Measurements from ENCODE around the gene KCNMB2. TPM values are rescaled to one million over a fixed set of nuclear protein-coding genes. Genes with fewer than 3 reads are reported as not detected.

KCNMB2 gene
- polyA plus RNA-seq, 1 of the 3 experiments (the other 2 are of a cell fraction): not detected

DNA sequence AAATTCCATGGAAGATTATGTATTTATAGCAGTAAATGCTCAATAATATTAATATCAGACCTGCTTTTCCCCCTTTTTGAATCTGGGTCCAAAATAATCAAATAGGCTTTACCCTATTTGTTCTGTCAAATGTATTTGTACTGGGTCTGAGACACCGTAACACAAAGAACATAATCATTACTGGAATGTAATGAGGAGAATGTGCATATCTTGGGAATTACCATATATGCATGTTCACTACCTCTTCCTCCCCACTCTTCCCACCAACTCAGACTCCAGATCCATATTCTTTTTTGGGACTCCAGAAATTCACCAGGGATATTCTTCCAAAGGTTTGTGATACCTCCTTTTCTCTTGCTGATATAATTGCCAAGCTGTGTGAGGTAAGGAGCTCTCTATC, 237.1 kb downstream of the KCNMB2 start:
- H3K36me3 ChIP-seq (replicated peaks in 1 of 2; ENCODE audit: control insufficient read depth in 1 of 2, insufficient read depth in 2 of 2, low read length in 1 of 2): no peaks in the 10 kb centered on the region
- H3K4me3 ChIP-seq (ENCODE audit: low read depth in 2 of 2, low read length in 1 of 2): no peak overlapping the region
- no peaks in the 10 kb centered on the region for H3K9me2 ChIP-seq
- H3K9me3 ChIP-seq: no peaks in the 10 kb centered on the region
- DNase-seq: no peak
- ChIA-PET POLR2A (no interaction called here), CTCF (no interaction called here)
- TF ChIP-seq FOSL2 (IDR thresholded peaks at IDR 0.05; ENCODE audit: borderline replicate concordance, low read depth): no peak
- no peak for TF ChIP-seq MEF2A (IDR thresholded peaks at IDR 0.05; ENCODE audit: borderline replicate concordance, low read depth)
- TF ChIP-seq, protein P1, sequence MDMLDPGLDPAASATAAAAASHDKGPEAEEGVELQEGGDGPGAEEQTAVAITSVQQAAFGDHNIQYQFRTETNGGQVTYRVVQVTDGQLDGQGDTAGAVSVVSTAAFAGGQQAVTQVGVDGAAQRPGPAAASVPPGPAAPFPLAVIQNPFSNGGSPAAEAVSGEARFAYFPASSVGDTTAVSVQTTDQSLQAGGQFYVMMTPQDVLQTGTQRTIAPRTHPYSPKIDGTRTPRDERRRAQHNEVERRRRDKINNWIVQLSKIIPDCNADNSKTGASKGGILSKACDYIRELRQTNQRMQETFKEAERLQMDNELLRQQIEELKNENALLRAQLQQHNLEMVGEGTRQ (IDR thresholded peaks at IDR 0.05; ENCODE audit: borderline replicate concordance, low read depth, low read length): no peak
- TF ChIP-seq TEAD4 (IDR thresholded peaks at IDR 0.05; ENCODE audit: borderline replicate concordance, insufficient read depth): no peak
- TF ChIP-seq CHD2 (IDR thresholded peaks at IDR 0.05; ENCODE audit: low read length, partially characterized antibody): no peak
- TF ChIP-seq, protein P2, sequence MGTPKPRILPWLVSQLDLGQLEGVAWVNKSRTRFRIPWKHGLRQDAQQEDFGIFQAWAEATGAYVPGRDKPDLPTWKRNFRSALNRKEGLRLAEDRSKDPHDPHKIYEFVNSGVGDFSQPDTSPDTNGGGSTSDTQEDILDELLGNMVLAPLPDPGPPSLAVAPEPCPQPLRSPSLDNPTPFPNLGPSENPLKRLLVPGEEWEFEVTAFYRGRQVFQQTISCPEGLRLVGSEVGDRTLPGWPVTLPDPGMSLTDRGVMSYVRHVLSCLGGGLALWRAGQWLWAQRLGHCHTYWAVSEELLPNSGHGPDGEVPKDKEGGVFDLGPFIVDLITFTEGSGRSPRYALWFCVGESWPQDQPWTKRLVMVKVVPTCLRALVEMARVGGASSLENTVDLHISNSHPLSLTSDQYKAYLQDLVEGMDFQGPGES (IDR thresholded peaks at IDR 0.05; ENCODE audit: low read depth, low read length): no peak
- no peak for TF ChIP-seq MXI1 (IDR thresholded peaks at IDR 0.05; ENCODE audit: low read depth, low read length)
- no peak for TF ChIP-seq NRF1 (IDR thresholded peaks at IDR 0.05; ENCODE audit: low read depth, low read length)
- TF ChIP-seq, protein P3, sequence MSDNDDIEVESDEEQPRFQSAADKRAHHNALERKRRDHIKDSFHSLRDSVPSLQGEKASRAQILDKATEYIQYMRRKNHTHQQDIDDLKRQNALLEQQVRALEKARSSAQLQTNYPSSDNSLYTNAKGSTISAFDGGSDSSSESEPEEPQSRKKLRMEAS (IDR thresholded peaks at IDR 0.05; ENCODE audit: low read depth): no peak
- no peak for TF ChIP-seq GABPA (IDR thresholded peaks at IDR 0.05; ENCODE audit: low read depth)
- TF ChIP-seq RCOR1 (IDR thresholded peaks at IDR 0.05; ENCODE audit: low read length): no peak
- TF ChIP-seq TAF1 (IDR thresholded peaks at IDR 0.05; ENCODE audit: borderline replicate concordance, low read depth, low read length): no peak
- TF ChIP-seq FOXM1 (IDR thresholded peaks at IDR 0.05; ENCODE audit: low read depth): no peak
- TF ChIP-seq RAD21 (IDR thresholded peaks at IDR 0.05; ENCODE audit: low read length): no peak
- TF ChIP-seq EZH2phosphoT487 (IDR thresholded peaks at IDR 0.05; ENCODE audit: borderline replicate concordance, low read depth): no peak
- H3K4me2 ChIP-seq: no peak overlapping the region
- no peaks in the 10 kb centered on the region for H3F3A ChIP-seq (replicated peaks; ENCODE audit: insufficient read depth)
- H4K20me1 ChIP-seq (ENCODE audit: insufficient read depth): no peaks in the 10 kb centered on the region
- WGBS (ENCODE audit: low lambda C conversion rate): 52% methylated on average over 1 of the region's 1 CpG
- no peak overlapping the region for H2AFZ ChIP-seq (ENCODE audit: low read depth)
- no peaks in the 10 kb centered on the region for H3K79me2 ChIP-seq (ENCODE audit: insufficient read depth)
- H3K9ac ChIP-seq: no peak overlapping the region
- H3K27me3 ChIP-seq (ENCODE audit: insufficient read depth): no peaks in the 10 kb centered on the region
- no peak overlapping the region for H3K27ac ChIP-seq (ENCODE audit: low read depth in 2 of 2, low read length in 1 of 2)
- H3K4me1 ChIP-seq (ENCODE audit: control insufficient read depth in 1 of 2, insufficient read depth in 2 of 2, low read depth in 1 of 2, low read length in 1 of 2): no peaks in the 10 kb centered on the region

DNA sequence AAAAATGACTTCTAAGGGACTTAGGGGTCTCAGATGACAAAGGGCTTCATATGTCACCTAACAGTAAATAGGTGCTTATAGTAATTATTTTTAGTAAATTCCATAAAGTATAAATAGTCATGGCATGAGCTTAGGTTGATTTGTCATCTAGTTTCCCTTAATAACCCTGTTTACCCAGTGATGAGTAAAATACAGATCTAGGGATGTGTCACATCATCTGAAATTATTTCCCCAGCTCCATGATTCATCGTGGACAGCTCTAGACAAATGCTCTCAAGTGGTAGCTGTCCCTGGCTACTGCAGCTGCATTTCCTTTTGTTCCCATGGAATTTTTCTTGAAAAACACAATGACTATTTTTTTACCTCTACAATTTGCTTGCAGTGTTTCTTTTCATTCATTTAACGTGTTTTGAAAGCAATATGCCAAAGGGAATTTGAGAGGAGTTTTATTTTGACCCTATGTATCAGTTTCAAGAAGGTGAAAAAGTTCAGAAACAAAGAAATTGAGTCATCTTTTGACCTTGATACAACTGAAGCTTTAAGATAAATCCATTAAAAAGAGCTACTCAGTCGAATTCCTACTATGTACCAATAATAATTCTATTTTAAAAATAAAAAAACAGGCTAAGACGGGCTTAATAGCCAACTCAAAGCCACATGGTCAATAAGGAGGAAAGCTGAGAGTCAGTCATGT, 241.6 kb downstream of the KCNMB2 start:
- Histone ChIP-seq H3K9me3 (no peaks in the 10 kb centered on the region), H3K79me2 (ENCODE audit: insufficient read depth) (no peaks in the 10 kb centered on the region), H3K4me3 (ENCODE audit: low read depth in 2 of 2, low read length in 1 of 2) (no peak overlapping the region), H3K4me1 (ENCODE audit: control insufficient read depth in 1 of 2, insufficient read depth in 2 of 2, low read depth in 1 of 2, low read length in 1 of 2) (no peaks in the 10 kb centered on the region), H3K27me3 (ENCODE audit: insufficient read depth) (no peaks in the 10 kb centered on the region), H3K27ac (ENCODE audit: low read depth in 2 of 2, low read length in 1 of 2) (no peak overlapping the region), H2AFZ (ENCODE audit: low read depth) (no peak overlapping the region), H3K4me2 (no peak overlapping the region), H4K20me1 (ENCODE audit: insufficient read depth) (no peaks in the 10 kb centered on the region), H3K9ac (no peak overlapping the region), H3K36me3 (replicated peaks in 1 of 2; ENCODE audit: control insufficient read depth in 1 of 2, insufficient read depth in 2 of 2, low read length in 1 of 2) (no peaks in the 10 kb centered on the region), H3F3A (replicated peaks; ENCODE audit: insufficient read depth) (no peaks in the 10 kb centered on the region), H3K9me2 (no peaks in the 10 kb centered on the region)
- WGBS (ENCODE audit: low lambda C conversion rate): 12% methylated on average over 4 of the region's 4 CpGs
- DNase-seq: no peak
- ChIA-PET POLR2A (no interaction called here), CTCF (interaction anchor here (1.0 kb wide), 1 partner anchor 15 kb away, joined by 4 read pairs; no protein-coding TSS in a partner anchor)
- no peak for TF ChIP-seq MXI1 (IDR thresholded peaks at IDR 0.05; ENCODE audit: low read depth, low read length)
- no peak for TF ChIP-seq GABPA (IDR thresholded peaks at IDR 0.05; ENCODE audit: low read depth)
- TF ChIP-seq, protein P4, sequence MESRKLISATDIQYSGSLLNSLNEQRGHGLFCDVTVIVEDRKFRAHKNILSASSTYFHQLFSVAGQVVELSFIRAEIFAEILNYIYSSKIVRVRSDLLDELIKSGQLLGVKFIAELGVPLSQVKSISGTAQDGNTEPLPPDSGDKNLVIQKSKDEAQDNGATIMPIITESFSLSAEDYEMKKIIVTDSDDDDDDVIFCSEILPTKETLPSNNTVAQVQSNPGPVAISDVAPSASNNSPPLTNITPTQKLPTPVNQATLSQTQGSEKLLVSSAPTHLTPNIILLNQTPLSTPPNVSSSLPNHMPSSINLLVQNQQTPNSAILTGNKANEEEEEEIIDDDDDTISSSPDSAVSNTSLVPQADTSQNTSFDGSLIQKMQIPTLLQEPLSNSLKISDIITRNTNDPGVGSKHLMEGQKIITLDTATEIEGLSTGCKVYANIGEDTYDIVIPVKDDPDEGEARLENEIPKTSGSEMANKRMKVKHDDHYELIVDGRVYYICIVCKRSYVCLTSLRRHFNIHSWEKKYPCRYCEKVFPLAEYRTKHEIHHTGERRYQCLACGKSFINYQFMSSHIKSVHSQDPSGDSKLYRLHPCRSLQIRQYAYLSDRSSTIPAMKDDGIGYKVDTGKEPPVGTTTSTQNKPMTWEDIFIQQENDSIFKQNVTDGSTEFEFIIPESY (IDR thresholded peaks at IDR 0.05; ENCODE audit: borderline replicate concordance, low read depth): no peak
- no peak for TF ChIP-seq TAF1 (IDR thresholded peaks at IDR 0.05; ENCODE audit: borderline replicate concordance, low read depth, low read length)
- no peak for TF ChIP-seq ELF1 (IDR thresholded peaks at IDR 0.05)
- no peak for TF ChIP-seq POLR2AphosphoS5 (IDR thresholded peaks at IDR 0.05; ENCODE audit: low read depth, low read length)
- no peak for TF ChIP-seq FOXJ3 (CRISPR knock-in tag; IDR thresholded peaks at IDR 0.05)
- TF ChIP-seq JUND (IDR thresholded peaks at IDR 0.05): no peak
- TF ChIP-seq, protein P1 (IDR thresholded peaks at IDR 0.05; ENCODE audit: borderline replicate concordance, low read depth, low read length): no peak
- TF ChIP-seq NRF1 (IDR thresholded peaks at IDR 0.05; ENCODE audit: low read depth, low read length): no peak
- no peak for TF ChIP-seq RXRA (IDR thresholded peaks at IDR 0.05; ENCODE audit: borderline replicate concordance, low read depth)
- TF ChIP-seq, protein P3 (IDR thresholded peaks at IDR 0.05; ENCODE audit: low read depth): no peak

All from SK-N-SH (cell line).